T-helper 2 cell treated with Interferon-gamma antibody and Interleukin-4, amounts not matched to agents 5 μg/mL and 100 μg/mL, for 36 hours (primary cell): ENCODE data around the gene MICOS13.

Experiments
- DNase-seq: peaks from one replicate; pipeline ENCODE4 v3.0.0; 2021; ENCODE audit warnings: low spot score
- H3K27ac Mint-ChIP-seq: one replicate; pipeline ENCODE4 v1.8.0; 2021; ENCODE audit warnings: mild to moderate bottlenecking, mixed read lengths
- H3K27me3 Mint-ChIP-seq: one replicate; pipeline ENCODE4 v1.8.0; 2021; ENCODE audit warnings: low read depth, mixed read lengths
- H3K36me3 Mint-ChIP-seq: one replicate; pipeline ENCODE4 v1.8.0; 2021; ENCODE audit warnings: low read depth, mixed read lengths
- H3K4me1 Mint-ChIP-seq: one replicate; pipeline ENCODE4 v1.8.0; 2021; ENCODE audit warnings: low read depth, mixed read lengths
- H3K4me3 Mint-ChIP-seq: one replicate; pipeline ENCODE4 v1.8.0; 2022; ENCODE audit warnings: mild to moderate bottlenecking, moderate library complexity, mixed read lengths
- H3K9me3 Mint-ChIP-seq: one replicate; pipeline ENCODE4 v1.8.0; 2021; ENCODE audit warnings: mixed read lengths

Gene MICOS13

GRCh38 chr19:5680437-5681368, at the start of gene MICOS13, which contains the start of gene HSD11B1L:
TSS of gene MICOS13 (minus strand) at chr19:5680516. CDS start at chr19:5680486, 30 bp downstream.
TSS of gene HSD11B1L (plus strand) at chr19:5681027. CDS start at chr19:5684833, 3,806 bp downstream.
- peaks cover 5% of the 10 kb centered on the region for H3K27me3 Mint-ChIP-seq

DNA sequence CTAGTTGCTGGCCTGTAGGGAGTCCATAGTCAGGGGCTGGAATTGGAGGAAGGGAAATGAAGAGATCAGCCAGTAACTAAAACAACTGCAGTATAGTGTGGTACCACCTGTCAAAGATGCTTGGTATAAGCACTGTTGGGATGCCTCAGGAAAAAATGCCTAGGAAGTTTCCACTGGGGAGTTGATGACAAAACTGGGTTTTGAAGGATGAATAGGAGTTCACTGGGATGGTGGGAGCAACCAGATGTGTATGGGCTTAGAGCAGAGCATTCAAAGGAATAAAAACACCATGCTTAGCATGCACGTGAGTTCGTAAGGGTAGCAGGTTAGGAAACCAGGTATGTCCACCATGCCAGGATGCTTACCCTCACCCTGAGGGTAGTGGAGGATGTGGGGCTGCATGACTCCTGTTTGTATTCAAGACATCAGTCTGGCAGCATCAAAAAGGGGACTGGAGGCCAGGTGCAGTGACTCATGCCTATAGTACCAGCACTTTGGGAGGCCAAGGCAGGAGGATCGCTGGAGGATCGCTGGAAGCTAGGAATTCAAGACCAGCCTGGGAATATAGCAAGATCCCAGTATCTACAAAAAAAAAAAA, 47.2 kb upstream of the MICOS13 start:
- no peak for DNase-seq
- no peaks in the 10 kb centered on the region for H3K36me3 Mint-ChIP-seq
- H3K27ac Mint-ChIP-seq: no peak overlapping the region
- H3K4me3 Mint-ChIP-seq: no peak overlapping the region
- H3K9me3 Mint-ChIP-seq: no peaks in the 10 kb centered on the region
- H3K27me3 Mint-ChIP-seq: peaks cover 3% of the 10 kb centered on the region
- no peaks in the 10 kb centered on the region for H3K4me1 Mint-ChIP-seq

More at GRCh38 chr19:5680437-5681368, at the start of gene MICOS13, which contains the start of gene HSD11B1L:
- DNase-seq: peak; percentile 98
- Mint-ChIP-seq H3K4me1 (peaks cover 16% of the 10 kb centered on the region), H3K36me3 (no peaks in the 10 kb centered on the region), H3K9me3 (no peaks in the 10 kb centered on the region), H3K4me3 (peak within 1 kb of the TSS; percentile 98), H3K27ac (peak within 1 kb of the TSS; percentile 90)

- H3K27ac Mint-ChIP-seq: peak within 1 kb of the TSS; percentile 93
- H3K9me3 Mint-ChIP-seq: no peaks in the 10 kb centered on the region
- peak within 1 kb of the TSS; percentile 92 for H3K4me3 Mint-ChIP-seq
- H3K36me3 Mint-ChIP-seq: peaks cover 17% of the 10 kb centered on the region
- H3K4me1 Mint-ChIP-seq: peaks cover 21% of the 10 kb centered on the region
- peak; percentile 99 for DNase-seq
- H3K27me3 Mint-ChIP-seq: peaks cover 3% of the 10 kb centered on the region
These were observed 39.9 kb upstream of the MICOS13 start, which contains the start of the genes CATSPERD and LONP1 for GRCh38 chr19:5719961-5720790. TSS of gene CATSPERD (plus strand) at chr19:5720637. CDS start at chr19:5720738, 101 bp downstream. TSS of gene LONP1 (minus strand) at chr19:5720146. CDS start at chr19:5720132, 14 bp downstream.

- Mint-ChIP-seq H3K27ac (peak overlapping the region; percentile 93), H3K9me3 (no peaks in the 10 kb centered on the region), H3K4me1 (peaks cover 21% of the 10 kb centered on the region), H3K36me3 (peaks cover 17% of the 10 kb centered on the region), H3K4me3 (peak overlapping the region; percentile 92), H3K27me3 (no peaks in the 10 kb centered on the region)
- peak; percentile 37 for DNase-seq
These were observed 39.1 kb upstream of the MICOS13 start for GRCh38 chr19:5719274-5719960.

DNA sequence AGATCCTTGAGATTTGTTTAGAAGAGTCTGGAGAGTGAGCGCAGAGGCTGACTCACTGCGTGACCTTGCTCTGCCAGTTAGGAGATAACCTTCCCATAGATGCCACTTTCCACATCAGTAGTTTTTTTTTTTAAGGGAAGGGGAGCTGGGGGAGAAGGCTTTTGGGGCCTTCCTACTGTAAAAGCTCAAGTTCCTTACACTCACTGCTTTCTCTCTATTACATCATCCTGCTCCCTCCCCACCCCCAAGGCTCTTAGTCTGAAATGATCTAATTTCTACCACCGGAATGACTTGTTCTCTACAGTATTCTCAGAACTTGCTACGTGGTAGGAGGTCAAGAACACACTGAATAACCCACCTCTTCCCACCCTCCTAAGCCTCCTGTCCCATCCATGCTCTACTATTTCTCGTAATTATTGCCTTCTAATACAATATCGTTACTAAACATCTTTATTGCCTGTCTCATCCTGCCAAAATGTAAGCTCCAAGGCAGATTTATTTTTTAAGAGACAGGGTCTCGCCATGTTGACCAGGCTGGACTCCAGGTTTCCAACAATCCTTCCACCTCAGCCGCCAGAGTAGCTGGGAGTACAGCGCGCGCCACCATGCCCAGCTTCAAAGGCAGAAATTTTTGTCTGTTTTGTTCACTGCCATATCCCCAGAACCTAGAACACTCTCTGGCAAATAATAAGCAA, 38.4 kb upstream of the MICOS13 start:
- H3K4me1 Mint-ChIP-seq: peaks cover 21% of the 10 kb centered on the region
- H3K9me3 Mint-ChIP-seq: no peaks in the 10 kb centered on the region
- DNase-seq: peak; percentile 71
- peak overlapping the region; percentile 92 for H3K4me3 Mint-ChIP-seq
- H3K27ac Mint-ChIP-seq: peak overlapping the region; percentile 92
- no peaks in the 10 kb centered on the region for H3K27me3 Mint-ChIP-seq
- peaks cover 22% of the 10 kb centered on the region for H3K36me3 Mint-ChIP-seq

- H3K36me3 Mint-ChIP-seq: peaks cover 26% of the 10 kb centered on the region
- H3K4me3 Mint-ChIP-seq: peak overlapping the region; percentile 92
- H3K27me3 Mint-ChIP-seq: no peaks in the 10 kb centered on the region
- H3K9me3 Mint-ChIP-seq: no peaks in the 10 kb centered on the region
- H3K27ac Mint-ChIP-seq: peak overlapping the region; percentile 92
- peaks cover 21% of the 10 kb centered on the region for H3K4me1 Mint-ChIP-seq
- DNase-seq: peak; percentile 56
These were observed 37.8 kb upstream of the MICOS13 start for GRCh38 chr19:5718037-5718578.

- Mint-ChIP-seq H3K27ac (peak overlapping the region; percentile 62), H3K36me3 (peaks cover 26% of the 10 kb centered on the region), H3K4me3 (peak overlapping the region; percentile 92), H3K27me3 (no peaks in the 10 kb centered on the region), H3K4me1 (peaks cover 21% of the 10 kb centered on the region), H3K9me3 (no peaks in the 10 kb centered on the region)
- DNase-seq: no peak
These were observed 37.1 kb upstream of the MICOS13 start for GRCh38 chr19:5717215-5717935.

DNA sequence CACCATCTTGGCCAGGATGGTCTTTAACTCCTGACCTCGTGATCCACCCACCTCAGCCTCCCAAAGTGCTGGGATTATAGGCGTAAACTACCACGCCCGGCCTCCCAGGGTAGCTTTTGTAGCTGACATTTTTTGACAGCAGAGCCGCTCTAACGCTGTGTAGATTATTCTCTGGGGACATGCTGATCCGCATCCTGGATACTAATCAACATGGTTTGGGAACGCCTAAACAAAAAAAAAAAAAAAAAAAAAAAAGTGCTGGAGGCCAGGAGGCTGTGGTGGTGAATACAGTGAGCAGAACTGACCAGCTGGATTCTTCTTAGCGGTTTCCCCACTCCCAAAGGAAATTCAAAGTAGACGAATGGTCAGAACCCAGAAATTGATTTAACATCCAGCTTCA, 34.5 kb upstream of the MICOS13 start:
- H3K27me3 Mint-ChIP-seq: no peaks in the 10 kb centered on the region
- no peak overlapping the region for H3K27ac Mint-ChIP-seq
- H3K9me3 Mint-ChIP-seq: no peaks in the 10 kb centered on the region
- no peak overlapping the region for H3K4me3 Mint-ChIP-seq
- peaks cover 21% of the 10 kb centered on the region for H3K4me1 Mint-ChIP-seq
- no peak for DNase-seq
- peaks cover 36% of the 10 kb centered on the region for H3K36me3 Mint-ChIP-seq

GRCh38 chr19:5713228-5713627, 32.9 kb upstream of the MICOS13 start:
- H3K4me3 Mint-ChIP-seq: no peak overlapping the region
- no peak for DNase-seq
- no peaks in the 10 kb centered on the region for H3K27me3 Mint-ChIP-seq
- H3K36me3 Mint-ChIP-seq: peaks cover 33% of the 10 kb centered on the region
- peaks cover 12% of the 10 kb centered on the region for H3K4me1 Mint-ChIP-seq
- H3K9me3 Mint-ChIP-seq: no peaks in the 10 kb centered on the region
- no peak overlapping the region for H3K27ac Mint-ChIP-seq

GRCh38 chr19:5711713-5712161, 31.4 kb upstream of the MICOS13 start:
- no peak for DNase-seq
- no peaks in the 10 kb centered on the region for H3K9me3 Mint-ChIP-seq
- no peak overlapping the region for H3K4me3 Mint-ChIP-seq
- peaks cover 25% of the 10 kb centered on the region for H3K36me3 Mint-ChIP-seq
- peaks cover 3% of the 10 kb centered on the region for H3K4me1 Mint-ChIP-seq
- no peaks in the 10 kb centered on the region for H3K27me3 Mint-ChIP-seq
- H3K27ac Mint-ChIP-seq: no peak overlapping the region

DNA sequence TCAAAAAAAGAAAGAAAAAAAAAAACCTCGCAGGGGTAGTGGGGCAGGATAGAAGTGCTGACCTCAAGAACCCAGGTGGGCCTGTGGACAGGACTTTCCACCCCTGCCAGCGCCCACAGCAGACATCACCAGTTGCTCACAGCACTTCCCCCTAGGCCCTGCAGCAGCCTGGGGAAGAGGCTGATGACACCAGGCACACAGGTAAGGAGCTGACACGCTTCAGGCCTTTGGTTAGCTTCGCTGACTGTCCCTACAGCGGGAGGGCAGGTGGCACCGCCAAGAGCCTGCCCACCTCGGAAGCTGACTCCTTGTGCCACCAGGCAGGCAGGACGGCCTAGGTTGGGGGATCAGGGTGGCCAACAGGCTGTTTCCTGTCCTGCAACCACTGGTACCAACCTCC, 30.7 kb upstream of the MICOS13 start:
- no peak for DNase-seq
- H3K27ac Mint-ChIP-seq: no peak overlapping the region
- H3K4me3 Mint-ChIP-seq: no peak overlapping the region
- no peaks in the 10 kb centered on the region for H3K9me3 Mint-ChIP-seq
- H3K4me1 Mint-ChIP-seq: peaks cover 3% of the 10 kb centered on the region
- H3K27me3 Mint-ChIP-seq: no peaks in the 10 kb centered on the region
- H3K36me3 Mint-ChIP-seq: peaks cover 27% of the 10 kb centered on the region
